OCI-LY1 (cell line): ENCODE results near the gene ACP5.

Experiments
- H2AFZ ChIP-seq: fragments of 200-600 bp; sonication (generic), shearing (Covaris generic); 2 replicates; pipeline ENCODE4 v1.6.0; 2014; ENCODE audit warnings: antibody characterized with exemption, mild to moderate bottlenecking, low read length
- H3F3A ChIP-seq: fragments of 200-600 bp; sonication (generic), shearing (Covaris generic); 2 replicates; pipeline ENCODE4 v1.6.0; 2014; ENCODE audit warnings: mild to moderate bottlenecking, antibody characterized with exemption, low read length, moderate library complexity; ENCODE audit not compliant: insufficient read depth
- H3K27ac ChIP-seq: fragments of 200-600 bp; sonication (generic); 2 replicates; pipeline ENCODE4 v1.5.1; 2014; ENCODE audit warnings: low read length, mixed run types, mild to moderate bottlenecking, low read depth; ENCODE audit not compliant: poor library complexity, severe bottlenecking
- H3K27me3 ChIP-seq: fragments of 200-600 bp; sonication (generic); 2 replicates; pipeline ENCODE4 v1.6.0; 2014; ENCODE audit warnings: antibody characterized with exemption, mild to moderate bottlenecking, low read length, moderate library complexity; ENCODE audit not compliant: insufficient read depth
- H3K36me3 ChIP-seq: fragments of 200-600 bp; sonication (generic); 2 replicates; pipeline ENCODE4 v1.6.1; 2014; ENCODE audit warnings: mild to moderate bottlenecking, antibody characterized with exemption, low read length, moderate library complexity, mixed read lengths; ENCODE audit not compliant: insufficient read depth
- H3K4me1 ChIP-seq: fragments of 200-600 bp; sonication (generic); 2 replicates; pipeline ENCODE4 v1.5.1; 2014; ENCODE audit warnings: mild to moderate bottlenecking, low read length, moderate library complexity; ENCODE audit not compliant: insufficient read depth, severe bottlenecking
- H3K4me2 ChIP-seq: fragments of 200-600 bp; sonication (generic), shearing (Covaris generic); 2 replicates; pipeline ENCODE4 v1.6.1; 2014; ENCODE audit warnings: low read length
- H3K4me3 ChIP-seq: fragments of 200-600 bp; sonication (generic); 2 replicates; pipeline ENCODE4 v1.5.1; 2014; ENCODE audit warnings: low read length, low read depth, mild to moderate bottlenecking, mixed read lengths; ENCODE audit not compliant: poor library complexity, severe bottlenecking
- H3K79me2 ChIP-seq: fragments of 200-600 bp; shearing (Covaris generic); 2 replicates; pipeline ENCODE4 v1.6.1; 2016; ENCODE audit warnings: mixed run types, low read length, mixed read lengths; ENCODE audit not compliant: insufficient read depth
- H3K9ac ChIP-seq: fragments of 200-600 bp; sonication (generic), shearing (Covaris generic); 2 replicates; pipeline ENCODE4 v1.6.1; 2014; ENCODE audit warnings: mild to moderate bottlenecking, low read length, mixed read lengths
- H3K9me2 ChIP-seq: fragments of 200-600 bp; sonication (generic), shearing (Covaris generic); 2 replicates; pipeline ENCODE4 v1.6.1; 2014; ENCODE audit warnings: low read depth, mild to moderate bottlenecking, low read length, mixed read lengths
- H3K9me3 ChIP-seq: fragments of 200-600 bp; shearing (Covaris generic); 2 replicates; pipeline ENCODE4 v1.6.1; 2014; ENCODE audit warnings: low read length, mixed read lengths
- H4K20me1 ChIP-seq: fragments of 200-600 bp; sonication (generic), shearing (Covaris generic); 2 replicates; pipeline ENCODE4 v1.6.0; 2016; ENCODE audit warnings: mild to moderate bottlenecking, low read length; ENCODE audit not compliant: insufficient read depth
- CTCF ChIP-seq: fragments of 200-600 bp; sonication (generic), shearing (Covaris generic); IDR thresholded peaks from 2 replicates; pipeline ENCODE4 v1.5.1; 2017; ENCODE audit warnings: mild to moderate bottlenecking, antibody characterized with exemption, low read length, moderate library complexity, mixed read lengths
- EZH2 ChIP-seq: fragments of 200-600 bp; sonication (generic), shearing (Covaris generic); IDR thresholded peaks from 2 replicates; pipeline ENCODE4 v1.8.0; 2017; ENCODE audit warnings: borderline replicate concordance, mixed run types, mild to moderate bottlenecking, antibody characterized with exemption, low read length, moderate library complexity, mixed read lengths

Gene ACP5

DNA sequence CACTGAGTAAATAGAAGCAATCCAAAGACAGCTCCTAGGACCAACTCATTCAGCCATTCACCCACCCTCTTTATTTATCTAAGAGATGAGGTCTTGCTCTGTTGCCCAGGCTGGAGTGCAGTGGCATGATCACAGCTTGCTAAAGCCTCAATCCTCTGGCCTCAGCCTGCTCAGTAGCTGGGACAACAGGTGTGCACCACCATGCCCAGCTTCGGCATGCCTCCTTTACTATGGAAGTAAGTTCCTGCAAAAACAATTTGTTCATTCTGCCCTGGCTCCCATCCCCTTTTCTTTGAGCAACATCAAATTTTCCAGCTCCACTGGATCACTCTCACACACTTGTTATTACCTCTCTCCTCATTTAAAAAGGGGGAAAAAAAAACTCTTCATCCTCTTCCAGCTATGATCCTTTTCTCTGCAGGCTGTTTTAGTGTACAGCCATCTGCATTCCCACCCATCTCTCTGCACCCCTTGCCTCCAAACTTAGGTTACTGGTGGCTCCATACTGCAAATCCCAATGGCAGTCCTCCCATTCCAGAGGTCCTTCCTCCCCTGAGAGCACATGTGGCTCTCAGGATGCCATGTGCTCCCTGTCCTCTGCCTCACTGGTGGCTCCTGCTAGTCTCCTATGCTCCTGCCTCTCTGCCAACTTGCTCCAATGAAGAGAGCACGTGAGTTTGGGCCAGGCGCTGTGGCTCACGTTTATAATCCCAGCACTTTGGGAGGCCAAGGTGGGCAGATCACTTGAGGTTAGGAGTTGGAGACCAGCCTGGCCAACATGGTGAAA lies 20.6 kb downstream of the ACP5 start:
- no peaks in the 10 kb centered on the region for H3K9me2 ChIP-seq
- H3F3A ChIP-seq: no peaks in the 10 kb centered on the region
- no peaks in the 10 kb centered on the region for H4K20me1 ChIP-seq
- peaks cover 16% of the 10 kb centered on the region for H3K79me2 ChIP-seq
- H3K27ac ChIP-seq: no peak overlapping the region
- no peak overlapping the region for H3K4me3 ChIP-seq
- H3K27me3 ChIP-seq: no peaks in the 10 kb centered on the region
- H3K9ac ChIP-seq: no peak overlapping the region; the same call in 1 of the 2 replicates
- H2AFZ ChIP-seq: no peak overlapping the region
- H3K9me3 ChIP-seq: no peaks in the 10 kb centered on the region
- H3K36me3 ChIP-seq: peaks cover 30% of the 10 kb centered on the region
- H3K4me2 ChIP-seq: no peak overlapping the region
- no peak for TF ChIP-seq CTCF
- no peak for TF ChIP-seq EZH2
- peaks cover 38% of the 10 kb centered on the region for H3K4me1 ChIP-seq

DNA sequence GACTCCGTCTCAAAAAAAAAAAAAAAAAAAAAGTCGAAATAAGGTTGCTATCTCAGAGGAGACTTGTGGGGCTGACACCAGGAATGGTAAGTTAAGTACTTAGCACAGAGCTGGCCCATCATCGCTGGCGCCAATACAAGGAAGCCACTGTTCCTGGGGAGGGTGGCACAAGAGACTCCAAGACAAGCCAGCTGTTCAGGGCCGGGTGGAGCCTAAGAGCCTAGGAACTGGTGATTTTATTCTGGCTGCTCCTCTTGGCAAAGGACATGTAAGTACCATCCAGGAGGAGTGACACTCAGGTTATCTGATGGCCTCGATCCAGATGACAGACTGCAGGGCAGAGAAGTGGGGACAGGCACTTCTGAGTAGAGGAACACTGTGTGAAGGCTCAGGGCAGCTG lies 22.2 kb downstream of the ACP5 start:
- peaks cover 30% of the 10 kb centered on the region for H3K36me3 ChIP-seq
- no peaks in the 10 kb centered on the region for H3K9me3 ChIP-seq
- no peak overlapping the region for H3K9ac ChIP-seq
- H3K9me2 ChIP-seq: no peaks in the 10 kb centered on the region
- H3K79me2 ChIP-seq: peaks cover 16% of the 10 kb centered on the region
- H3K4me1 ChIP-seq: peaks cover 30% of the 10 kb centered on the region
- no peak overlapping the region for H3K27ac ChIP-seq
- no peaks in the 10 kb centered on the region for H3K27me3 ChIP-seq
- H2AFZ ChIP-seq: no peak overlapping the region
- no peak overlapping the region for H3K4me2 ChIP-seq
- H4K20me1 ChIP-seq: no peaks in the 10 kb centered on the region
- no peak for TF ChIP-seq CTCF
- no peak for TF ChIP-seq EZH2
- no peak overlapping the region for H3K4me3 ChIP-seq
- H3F3A ChIP-seq: no peaks in the 10 kb centered on the region

DNA sequence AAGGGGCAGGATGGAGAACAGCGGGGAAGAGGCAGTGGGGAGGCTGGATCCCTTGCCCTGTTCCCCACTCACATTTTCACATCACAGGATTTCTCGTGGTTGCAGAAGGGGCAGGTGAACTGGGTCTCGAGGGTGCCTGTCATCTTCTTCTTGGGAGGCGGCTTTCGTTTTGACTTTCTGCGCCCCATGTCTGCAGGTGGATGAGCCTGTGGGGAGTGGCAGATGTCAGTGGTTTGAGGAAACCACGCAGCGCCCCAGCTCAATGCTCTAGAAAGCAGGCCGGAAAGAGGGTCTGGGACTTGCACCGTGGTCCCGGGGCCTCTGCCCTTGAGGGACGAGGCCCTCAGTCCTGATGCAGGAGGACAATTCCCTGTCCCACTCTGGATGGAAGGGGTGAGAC lies 23.3 kb downstream of the ACP5 start:
- TF ChIP-seq EZH2 (no peak), CTCF (no peak)
- Histone ChIP-seq H3K9me3 (no peaks in the 10 kb centered on the region), H3K9me2 (no peaks in the 10 kb centered on the region), H4K20me1 (no peaks in the 10 kb centered on the region), H3K36me3 (peaks cover 30% of the 10 kb centered on the region), H3K4me3 (no peak overlapping the region), H3K79me2 (peaks cover 16% of the 10 kb centered on the region), H3K27me3 (no peaks in the 10 kb centered on the region), H3K9ac (no peak overlapping the region), H3K4me1 (peaks cover 25% of the 10 kb centered on the region), H3F3A (no peaks in the 10 kb centered on the region), H3K4me2 (no peak overlapping the region), H2AFZ (no peak overlapping the region), H3K27ac (no peak overlapping the region)
